HG02943 (cell line): ENCODE measurements around the gene PPM1D.

Experiments
- ATAC-seq: cut with Tn5 transposase; IDR thresholded peaks from one replicate; pipeline ENCODE4 v1.9.1; 2021; ENCODE audit warnings: mild to moderate bottlenecking, low read depth, moderate library complexity; ENCODE audit not compliant: unreplicated experiment

The PPM1D gene

DNA sequence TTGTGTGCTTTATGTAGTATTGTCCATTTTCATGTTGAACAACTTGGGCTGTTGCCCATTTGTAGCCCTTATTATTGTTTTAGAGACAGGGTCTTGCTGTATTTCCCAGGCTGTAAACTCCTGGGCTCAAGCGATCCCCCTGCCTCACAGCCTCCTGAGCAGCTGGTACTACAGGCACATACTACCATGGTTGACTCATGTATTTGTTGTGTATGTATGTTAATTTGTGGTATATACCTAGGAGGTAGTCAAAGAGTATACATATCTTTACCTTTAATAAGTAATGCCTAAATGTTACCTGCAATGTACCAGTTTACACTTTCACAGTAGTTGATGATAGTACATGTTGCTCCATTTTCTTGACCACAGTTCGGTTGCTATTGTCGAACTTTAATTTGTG lies 18.1 kb downstream of the PPM1D start:
- no peak for ATAC-seq

GRCh38 chr17:60618854-60619526 lies 19.0 kb downstream of the PPM1D start:
- ATAC-seq, result no peak

DNA sequence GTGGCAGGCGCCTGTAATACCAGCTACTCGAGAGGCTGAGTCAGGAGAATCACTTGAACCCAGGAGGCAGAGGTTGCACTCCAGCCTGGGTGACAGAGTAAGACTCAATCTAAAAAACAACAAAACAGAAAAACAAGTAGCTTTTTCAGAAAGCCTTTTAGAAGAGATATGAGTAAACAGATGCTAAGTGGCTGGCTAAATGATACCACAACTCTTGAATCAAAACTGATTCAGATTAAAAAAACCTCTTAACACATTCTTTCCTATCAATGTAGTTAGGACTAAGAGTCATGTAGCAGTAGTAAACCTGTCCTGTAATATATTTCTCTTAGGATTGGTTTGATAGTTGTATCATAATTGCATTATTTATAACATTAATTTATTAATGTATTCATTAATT lies 23.0 kb downstream of the PPM1D start:
- ATAC-seq, result no peak

DNA sequence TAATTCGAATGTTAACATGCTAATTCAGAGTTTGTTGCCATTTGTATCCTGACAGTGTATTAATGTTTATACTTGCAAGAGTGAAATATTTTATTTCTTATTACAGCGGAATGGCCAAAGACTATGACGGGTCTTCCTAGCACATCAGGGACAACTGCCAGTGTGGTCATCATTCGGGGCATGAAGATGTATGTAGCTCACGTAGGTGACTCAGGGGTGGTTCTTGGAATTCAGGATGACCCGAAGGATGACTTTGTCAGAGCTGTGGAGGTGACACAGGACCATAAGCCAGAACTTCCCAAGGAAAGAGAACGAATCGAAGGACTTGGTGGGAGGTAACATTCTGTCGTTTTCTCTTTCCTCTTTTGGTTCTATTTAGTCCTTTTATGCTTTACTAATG lies 23.4 kb downstream of the PPM1D start:
- no peak for ATAC-seq

- ATAC-seq, result no peak
These were observed 27.1 kb downstream of the PPM1D start for GRCh38 chr17:60627124-60627523.

- no peak for ATAC-seq
These were observed 28.4 kb downstream of the PPM1D start for GRCh38 chr17:60628252-60628889.

DNA sequence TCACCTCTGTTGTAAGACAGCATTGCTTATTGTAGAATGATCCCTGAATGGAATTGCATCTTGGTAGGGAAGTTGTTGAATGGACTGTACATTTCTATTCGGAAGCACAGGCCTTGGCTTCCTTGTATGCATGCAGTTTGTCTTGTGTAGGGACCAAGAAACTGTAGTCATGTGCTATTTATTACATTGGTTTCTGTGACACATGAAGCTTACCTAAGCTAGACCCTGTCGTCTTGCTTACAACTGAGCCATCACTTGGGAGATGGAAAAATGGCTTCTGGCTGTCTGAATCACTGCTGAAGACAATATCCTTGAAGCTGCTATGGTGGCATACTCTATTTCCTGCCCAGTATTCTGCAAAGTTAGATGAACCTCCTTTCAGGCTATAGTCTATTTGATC lies 29.1 kb downstream of the PPM1D start:
- ATAC-seq, result no peak

GRCh38 chr17:60630352-60630751 lies 30.4 kb downstream of the PPM1D start:
- ATAC-seq, result no peak

DNA sequence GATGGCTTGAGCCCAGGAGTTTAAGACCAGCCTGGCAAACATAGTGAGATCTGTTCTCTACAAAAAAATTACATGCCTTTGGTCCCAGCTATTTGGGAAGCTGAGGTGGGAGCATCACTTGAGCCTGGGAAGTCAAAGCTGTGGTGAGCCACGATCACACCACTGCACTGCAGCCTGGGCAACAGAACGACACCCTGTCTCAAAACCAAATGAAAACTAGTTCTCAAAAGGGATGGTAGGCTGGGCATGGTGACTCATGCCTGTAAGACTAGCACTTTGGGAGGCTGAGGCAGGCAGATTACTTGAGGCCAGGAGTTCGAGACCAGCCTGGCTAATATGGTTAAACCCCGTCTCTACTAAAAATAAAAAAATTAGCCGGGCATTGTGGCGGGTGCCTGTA lies 31.1 kb downstream of the PPM1D start:
- ATAC-seq, result no peak

DNA sequence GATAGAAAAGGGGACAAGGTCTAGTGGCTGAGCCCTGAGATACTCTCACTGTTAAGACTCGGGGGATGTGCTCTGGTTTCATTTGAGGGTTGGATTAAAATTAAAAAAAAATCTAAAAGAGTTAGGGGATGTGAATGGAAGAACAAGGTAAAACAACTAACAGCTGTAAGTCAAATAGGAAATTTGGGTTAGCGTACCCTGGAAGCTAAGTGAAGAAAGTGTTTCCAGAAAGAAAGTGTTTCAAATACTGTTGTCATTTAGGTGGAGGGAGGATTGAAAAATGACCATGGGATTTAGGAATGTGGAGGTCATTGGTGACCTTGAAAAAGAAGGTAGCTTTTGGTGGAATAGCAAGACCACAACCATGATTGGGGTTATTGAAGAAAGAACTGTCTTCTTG lies 37.7 kb downstream of the PPM1D start:
- ATAC-seq, result no peak

GRCh38 chr17:60639019-60639330 lies 39.0 kb downstream of the PPM1D start:
- ATAC-seq, result no peak

GRCh38 chr17:60640503-60640902 lies 40.5 kb downstream of the PPM1D start:
- ATAC-seq, result no peak

DNA sequence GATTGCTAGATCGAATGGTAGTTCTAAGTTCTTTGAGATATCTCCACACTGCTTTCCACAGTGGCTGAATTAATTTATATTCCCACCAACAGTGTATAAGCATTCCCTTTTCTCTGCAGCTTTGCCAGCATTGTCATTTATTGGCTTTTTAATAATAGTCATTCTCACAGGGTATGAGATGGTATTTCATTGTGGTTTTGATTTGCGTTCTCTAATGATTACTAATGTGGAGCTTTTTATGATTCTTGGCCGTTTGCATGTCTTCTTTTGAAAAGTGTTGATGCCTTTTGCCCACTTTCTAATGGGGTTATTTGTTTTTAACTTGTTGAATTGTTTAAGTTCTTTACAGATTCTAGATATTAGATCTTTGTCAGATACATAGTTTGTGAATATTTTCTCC lies 41.1 kb downstream of the PPM1D start:
- no peak for ATAC-seq

GRCh38 chr17:60641810-60642220 lies 41.8 kb downstream of the PPM1D start:
- no peak for ATAC-seq

DNA sequence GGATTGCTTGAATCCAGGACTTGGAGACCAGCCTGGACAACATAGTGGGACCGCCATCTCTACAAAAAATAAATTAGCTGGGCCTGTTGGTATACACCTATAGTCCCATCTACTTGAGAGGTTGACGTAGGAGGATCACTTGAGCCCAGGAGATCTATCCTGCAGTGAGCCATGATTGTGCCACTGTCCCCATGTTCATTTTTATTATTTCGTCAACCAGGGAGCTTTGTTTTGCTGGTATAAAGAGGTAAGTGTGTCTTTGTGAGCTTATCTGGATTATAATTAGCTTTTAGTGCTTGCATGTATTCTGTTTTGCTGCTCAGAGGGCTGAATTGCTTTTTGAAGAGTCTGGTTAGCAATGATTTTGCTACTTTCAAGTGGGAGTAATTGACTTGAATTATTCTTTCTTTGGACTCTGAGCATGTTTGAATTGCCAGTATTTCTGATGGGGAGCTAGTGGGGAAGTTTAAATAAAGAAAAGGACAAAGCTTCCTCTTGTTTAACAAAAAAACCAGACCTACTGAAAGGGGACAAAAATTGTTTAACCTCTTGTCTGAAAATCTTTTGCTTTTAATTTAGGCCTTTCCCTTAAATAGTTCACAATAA lies 46.0 kb downstream of the PPM1D start:
- no peak for ATAC-seq

- ATAC-seq, result no peak
These were observed 46.7 kb downstream of the PPM1D start for GRCh38 chr17:60646701-60647100.

- ATAC-seq, result no peak
These were observed 47.7 kb downstream of the PPM1D start for GRCh38 chr17:60647705-60648104.

DNA sequence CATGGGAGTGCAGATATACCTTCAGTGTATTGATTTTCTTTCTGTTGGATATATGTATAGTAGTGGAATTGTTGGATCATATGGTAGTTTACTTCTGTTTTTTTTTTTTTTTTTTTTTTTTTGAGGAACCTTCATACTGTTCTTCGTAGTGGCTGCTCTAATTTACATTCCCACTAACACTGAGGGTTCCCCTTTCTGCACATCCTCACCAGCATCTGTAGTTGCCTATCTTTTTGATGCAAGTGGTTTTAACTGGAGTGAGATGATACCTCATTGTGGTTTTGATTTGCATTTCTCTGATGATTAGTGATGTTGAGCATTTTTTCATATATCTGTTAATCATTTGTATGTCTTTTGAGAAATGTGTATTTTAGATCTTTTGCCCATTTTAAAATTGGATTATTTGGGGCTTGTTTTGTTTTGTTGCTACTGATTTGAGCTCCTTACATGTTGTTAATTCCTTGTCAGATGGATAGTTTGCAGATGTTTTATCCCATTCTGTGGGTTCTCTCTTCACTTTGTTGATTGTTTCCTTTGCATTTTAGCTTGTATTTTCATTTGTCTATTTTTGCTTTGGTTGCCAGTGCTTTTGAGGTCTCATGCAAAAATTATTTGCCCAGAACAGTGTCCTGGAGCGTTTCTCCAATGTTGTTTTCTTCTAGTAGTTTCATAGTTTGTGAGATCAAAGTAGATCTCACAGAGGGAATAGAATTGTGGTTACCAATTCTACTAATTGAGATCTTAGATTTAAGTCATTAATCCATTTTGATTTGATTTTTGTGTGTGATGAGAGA lies 52.7 kb downstream of the PPM1D start:
- ATAC-seq, result peak; percentile 89

DNA sequence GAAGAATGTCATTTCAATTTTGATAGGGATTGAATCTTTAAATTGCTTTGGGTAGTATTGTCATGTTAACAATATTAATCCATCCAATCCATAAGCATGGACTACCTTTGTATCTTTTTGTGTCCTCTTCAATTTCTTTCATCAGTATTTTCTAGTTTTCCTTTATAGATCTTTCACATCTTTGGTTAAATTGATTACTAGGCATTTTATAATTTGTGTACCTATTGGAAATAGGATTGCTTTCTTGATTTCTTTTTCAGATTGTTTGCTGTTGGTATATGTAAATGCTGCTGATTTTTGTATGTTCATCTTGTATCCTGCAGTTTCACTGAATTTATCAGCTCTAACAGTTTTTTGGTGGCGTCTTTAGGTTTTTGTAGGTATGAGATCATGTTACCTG lies 53.6 kb downstream of the PPM1D start:
- ATAC-seq, result no peak

- no peak for ATAC-seq
These were observed 56.5 kb downstream of the PPM1D start for GRCh38 chr17:60656499-60656898.

DNA sequence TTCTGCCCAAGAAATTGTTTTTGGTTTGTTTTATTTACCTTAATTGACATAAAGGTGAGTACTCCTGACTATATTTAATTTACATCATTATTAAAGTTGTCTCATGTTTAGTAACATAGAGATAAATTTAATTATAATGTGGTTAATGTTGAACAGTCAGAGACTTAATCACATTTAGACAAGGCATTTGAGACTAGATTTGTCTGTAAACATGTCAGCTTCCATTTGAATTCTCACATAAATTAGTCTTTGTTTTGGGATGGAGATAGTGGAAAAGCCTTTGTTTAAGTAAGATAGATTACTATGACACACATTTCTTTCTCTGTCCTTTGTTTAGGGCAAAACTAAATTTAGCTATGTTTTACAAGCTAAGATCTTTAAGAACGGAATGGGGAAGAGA lies 59.2 kb downstream of the PPM1D start:
- ATAC-seq, result no peak
